Measurements from ENCODE around the gene OR1L4.

DNA sequence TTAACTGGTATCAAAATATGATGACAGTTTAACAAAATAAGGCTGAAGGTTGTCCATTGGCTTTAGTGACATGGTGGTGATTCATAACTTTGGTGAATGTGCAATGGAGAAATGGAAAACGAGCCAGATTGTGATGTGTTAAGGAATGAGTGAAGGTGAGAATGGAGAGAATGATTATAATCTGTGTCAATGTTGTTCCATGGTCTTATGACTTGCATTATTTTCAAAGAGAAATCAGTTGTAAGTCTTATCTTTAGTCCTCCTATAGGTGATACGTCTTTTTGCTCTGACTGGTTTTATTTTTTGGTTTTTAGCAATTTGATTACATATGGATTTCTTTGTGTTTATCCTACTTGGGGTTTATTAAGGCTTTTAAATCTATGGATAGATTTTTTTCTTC lies 31.0 kb downstream of the OR1L4 start:
- no peak for TF ChIP-seq CTCF (IDR thresholded peaks at IDR 0.05)
- no peak for TF ChIP-seq POLR2A (IDR thresholded peaks at IDR 0.05)
- no peak for TF ChIP-seq POLR2AphosphoS5 (IDR thresholded peaks at IDR 0.05)
- no peak for TF ChIP-seq EP300 (IDR thresholded peaks at IDR 0.05)
